GM21576 (cell line): ENCODE data around the gene GATA6.

Source experiments
- ATAC-seq: cut with Tn5 transposase; IDR thresholded peaks from one replicate; pipeline ENCODE4 v1.9.1; 2021; ENCODE audit warnings: mild to moderate bottlenecking, moderate library complexity; ENCODE audit not compliant: unreplicated experiment

The GATA6 gene

DNA sequence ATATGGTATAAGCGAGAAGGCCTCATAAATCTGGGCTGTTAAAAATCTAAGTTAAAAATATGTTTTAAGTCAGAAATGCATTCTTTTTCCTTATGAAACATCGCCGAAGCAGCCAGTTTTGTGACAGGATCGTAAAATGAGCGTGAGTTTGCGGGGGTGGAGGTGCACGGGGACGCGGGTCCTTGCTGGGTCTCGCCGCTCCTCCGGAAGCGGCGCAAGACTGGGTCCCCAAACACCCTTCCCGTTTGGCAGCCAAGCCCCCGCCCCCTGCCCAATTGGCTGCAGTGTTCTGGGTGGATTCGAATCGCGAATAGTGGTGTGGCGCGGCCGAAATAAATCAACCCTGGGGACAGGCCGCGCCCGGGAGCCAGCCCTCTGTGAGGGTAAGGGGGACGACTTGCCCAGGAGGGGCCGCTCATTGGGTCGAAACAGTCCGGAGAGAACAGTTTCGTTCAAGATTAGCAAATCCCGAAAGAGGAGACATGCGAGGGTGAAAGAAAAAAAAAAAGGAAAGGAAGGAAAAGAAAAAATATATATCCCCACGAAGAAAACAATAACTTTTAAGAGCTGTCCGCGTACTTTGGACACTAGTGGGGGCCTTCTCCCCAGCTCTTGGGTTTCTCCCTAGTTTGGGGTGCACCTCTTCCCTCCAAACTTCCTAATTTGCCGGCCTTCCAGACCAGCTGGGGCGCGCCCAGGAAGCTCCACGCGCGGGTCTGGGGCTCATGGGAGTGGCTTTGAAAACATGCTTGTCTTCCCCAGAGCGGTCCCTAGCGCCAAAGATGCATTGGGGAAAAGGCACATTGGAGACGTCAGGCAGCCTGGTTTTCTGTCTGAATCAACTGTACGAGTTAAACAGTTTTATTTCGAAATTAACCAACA is 3.1 kb upstream of the GATA6 start:
- ATAC-seq: no peak

DNA sequence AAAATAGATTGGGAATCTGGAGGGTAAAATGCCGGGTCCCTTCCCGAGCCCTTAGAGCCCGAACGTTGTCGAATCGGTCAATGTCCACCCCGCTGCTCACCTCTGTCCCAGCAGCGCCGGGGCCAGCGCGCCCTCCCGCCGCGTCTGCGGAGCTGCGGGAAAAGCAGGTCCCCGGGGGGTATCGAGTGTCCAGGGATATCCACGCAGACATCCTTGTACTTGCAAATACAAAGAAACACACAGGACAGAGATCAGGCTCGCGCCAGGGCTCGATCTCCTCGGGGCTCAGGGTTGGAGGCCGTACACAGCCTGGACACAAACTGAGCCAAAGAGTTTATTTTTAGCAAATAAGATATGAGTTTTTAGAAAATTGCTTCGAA is 2.3 kb upstream of the GATA6 start:
- no peak for ATAC-seq

DNA sequence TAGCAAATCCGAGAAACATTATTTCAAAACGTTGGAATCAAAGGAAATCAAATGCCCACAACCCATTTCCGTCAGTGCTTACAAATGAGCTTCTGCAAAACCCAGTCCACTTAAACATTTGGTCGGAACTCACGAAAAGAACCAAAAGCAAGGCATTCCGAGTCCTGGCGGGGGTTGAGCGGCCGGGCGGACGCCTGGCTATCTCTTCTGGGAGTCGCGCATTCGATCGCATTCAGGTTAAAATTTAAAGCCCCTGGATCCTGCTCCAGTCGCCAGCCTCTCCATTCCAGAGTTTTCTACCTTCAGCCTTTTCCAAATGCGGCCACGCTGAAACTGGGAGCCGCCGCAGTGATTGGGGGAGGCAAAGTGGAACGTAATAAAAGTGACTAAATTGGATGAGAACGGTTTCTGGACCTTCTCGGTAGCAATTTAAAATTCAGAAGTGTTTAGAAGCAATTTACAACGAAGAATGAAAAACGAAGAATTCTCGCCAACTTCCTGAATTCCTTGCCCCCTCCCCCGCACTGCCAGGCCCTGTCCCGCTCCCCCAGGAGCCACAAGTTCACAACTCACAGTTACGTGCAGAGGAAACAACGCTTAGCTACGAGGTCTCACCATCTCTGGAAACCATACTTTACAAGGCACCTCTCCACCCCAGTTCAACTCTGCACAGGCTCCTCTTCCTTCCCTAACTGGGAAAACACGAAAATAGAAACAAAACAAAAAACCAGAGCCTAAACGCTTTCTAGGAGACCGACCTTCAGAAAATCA is 1.7 kb upstream of the GATA6 start:
- no peak for ATAC-seq

DNA sequence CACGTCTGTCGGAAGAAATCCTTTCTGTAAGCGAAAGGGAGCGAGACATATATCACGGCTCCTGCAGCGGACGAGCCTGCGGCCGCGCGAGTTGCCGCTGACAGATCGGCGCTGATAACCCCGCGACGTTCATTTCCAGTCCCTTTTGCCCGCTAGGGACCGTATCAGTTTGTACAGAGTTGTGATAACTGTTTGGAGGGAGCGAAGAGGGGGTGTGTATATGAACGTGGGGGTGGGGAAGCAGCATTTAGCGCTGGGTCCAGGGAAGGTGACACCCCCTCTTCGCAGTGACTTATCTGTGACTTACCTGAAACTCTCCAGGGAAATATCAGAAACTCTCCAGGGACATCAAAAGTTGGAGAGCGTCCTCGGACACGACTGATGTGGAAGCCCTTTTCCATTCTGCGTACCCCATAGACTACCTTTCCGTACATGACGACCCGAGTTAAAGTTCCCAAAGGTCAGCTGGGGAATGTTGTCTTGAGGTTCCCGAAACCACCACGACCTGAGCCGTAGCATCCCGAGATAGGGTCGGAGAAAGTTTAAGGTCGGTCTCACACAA is 948 bp upstream of the GATA6 start:
- ATAC-seq: no peak

DNA sequence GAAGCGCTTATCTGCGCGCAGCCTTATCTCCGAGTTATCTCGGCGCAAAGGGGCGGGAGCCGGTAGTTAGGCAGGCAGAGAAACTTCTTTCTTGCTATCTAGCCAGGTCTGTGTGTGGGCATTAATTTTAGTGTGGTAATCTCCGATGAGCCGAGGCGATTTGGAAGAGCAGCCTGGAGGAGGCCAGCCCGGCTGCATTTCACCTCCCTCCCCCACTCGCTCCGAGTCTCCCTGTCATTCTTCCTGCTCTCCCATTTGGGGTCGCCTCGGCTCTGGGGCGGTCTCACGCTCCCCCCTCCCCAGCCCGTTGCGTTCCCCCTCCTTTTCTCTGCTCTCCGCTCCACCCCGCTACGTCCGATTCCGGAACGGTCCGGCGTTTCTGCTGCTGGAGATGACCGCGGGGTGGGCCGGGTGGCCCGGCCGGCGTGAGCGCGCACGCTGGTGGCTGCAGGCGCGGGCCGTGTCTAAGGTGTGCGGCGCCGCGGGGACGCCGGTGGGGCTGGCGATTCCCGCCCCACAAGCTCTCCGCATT is 566 bp downstream of the GATA6 start:
- no peak for ATAC-seq

DNA sequence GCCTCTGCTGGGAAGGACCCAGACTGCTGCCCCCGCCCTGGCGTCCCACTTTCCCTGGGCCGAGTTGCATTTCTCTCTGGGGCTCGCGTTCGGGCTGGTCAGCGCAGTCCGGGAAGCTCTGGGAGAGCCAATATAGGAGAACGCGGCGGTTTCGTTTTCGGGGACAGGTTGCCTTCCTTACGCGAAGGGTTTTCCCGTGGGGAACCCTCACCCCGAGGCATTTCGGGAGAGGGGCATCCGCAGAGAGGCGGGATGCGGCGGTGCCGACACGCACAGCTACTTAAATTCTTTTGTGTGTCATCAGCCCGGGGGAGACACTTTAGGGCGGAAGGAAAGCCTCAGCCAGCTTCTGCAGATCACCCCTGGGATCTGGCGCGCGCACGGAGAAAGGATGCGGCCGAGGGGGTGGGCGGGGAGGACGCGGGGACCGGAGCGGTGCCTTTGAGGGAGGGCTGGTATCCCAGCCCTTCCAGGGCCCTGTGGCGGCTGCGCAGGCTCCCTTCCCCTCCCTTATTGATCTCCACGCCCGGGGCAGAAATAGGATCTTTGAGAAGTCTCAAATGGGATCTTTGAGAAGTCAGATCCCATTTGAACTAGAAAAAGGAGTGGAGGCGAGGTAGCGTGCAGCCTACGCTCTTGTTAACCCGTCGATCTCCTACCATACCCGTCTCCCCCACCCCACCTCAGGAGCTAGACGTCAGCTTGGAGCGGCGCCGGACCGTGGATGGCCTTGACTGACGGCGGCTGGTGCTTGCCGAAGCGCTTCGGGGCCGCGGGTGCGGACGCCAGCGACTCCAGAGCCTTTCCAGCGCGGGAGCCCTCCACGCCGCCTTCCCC is 1.2 kb downstream of the GATA6 start:
- no peak for ATAC-seq

DNA sequence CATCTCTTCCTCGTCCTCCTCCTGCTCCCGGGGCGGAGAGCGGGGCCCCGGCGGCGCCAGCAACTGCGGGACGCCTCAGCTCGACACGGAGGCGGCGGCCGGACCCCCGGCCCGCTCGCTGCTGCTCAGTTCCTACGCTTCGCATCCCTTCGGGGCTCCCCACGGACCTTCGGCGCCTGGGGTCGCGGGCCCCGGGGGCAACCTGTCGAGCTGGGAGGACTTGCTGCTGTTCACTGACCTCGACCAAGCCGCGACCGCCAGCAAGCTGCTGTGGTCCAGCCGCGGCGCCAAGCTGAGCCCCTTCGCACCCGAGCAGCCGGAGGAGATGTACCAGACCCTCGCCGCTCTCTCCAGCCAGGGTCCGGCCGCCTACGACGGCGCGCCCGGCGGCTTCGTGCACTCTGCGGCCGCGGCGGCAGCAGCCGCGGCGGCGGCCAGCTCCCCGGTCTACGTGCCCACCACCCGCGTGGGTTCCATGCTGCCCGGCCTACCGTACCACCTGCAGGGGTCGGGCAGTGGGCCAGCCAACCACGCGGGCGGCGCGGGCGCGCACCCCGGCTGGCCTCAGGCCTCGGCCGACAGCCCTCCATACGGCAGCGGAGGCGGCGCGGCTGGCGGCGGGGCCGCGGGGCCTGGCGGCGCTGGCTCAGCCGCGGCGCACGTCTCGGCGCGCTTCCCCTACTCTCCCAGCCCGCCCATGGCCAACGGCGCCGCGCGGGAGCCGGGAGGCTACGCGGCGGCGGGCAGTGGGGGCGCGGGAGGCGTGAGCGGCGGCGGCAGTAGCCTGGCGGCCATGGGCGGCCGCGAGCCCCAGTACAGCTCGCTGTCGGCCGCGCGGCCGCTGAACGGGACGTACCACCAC is 2.1 kb downstream of the GATA6 start:
- ATAC-seq: no peak

DNA sequence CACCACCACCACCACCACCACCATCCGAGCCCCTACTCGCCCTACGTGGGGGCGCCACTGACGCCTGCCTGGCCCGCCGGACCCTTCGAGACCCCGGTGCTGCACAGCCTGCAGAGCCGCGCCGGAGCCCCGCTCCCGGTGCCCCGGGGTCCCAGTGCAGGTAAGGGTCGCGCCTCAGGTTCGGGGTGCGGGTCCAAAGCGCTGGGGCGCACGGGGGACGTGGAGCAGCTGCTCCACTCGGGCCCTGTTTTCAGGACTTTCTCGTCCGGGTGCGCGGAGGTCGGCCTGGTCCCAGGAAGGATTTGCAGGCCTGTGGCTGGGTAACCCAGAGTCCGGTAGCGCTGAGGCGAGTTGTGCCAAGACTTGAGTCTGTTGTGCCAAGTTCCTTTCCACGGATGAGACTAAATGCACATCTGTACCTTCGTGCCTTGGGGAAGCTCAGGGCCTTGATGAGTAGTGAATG is 2.8 kb downstream of the GATA6 start:
- no peak for ATAC-seq

DNA sequence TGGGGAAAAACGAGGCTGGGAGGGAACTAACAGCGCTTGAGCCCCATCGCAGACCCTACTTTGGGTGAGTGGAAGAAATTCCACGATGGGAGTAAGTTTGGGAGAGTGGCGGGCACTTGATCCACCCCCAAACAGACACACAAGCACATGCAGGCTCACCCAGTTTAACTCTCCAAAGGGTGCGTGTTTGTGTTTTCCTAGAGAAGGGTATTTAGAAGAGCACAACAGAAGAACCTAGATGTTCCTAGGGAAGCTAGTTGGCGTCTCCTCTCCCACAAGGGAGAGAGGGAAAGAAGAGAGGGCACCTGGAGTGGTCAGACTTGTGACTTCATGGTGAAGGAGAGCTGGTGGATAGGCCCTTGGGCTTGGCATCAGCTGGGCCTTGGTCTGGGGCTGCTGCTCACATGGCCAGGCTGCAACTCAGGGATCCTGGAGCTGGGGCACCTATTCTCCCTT is 3.2 kb downstream of the GATA6 start:
- no peak for ATAC-seq

DNA sequence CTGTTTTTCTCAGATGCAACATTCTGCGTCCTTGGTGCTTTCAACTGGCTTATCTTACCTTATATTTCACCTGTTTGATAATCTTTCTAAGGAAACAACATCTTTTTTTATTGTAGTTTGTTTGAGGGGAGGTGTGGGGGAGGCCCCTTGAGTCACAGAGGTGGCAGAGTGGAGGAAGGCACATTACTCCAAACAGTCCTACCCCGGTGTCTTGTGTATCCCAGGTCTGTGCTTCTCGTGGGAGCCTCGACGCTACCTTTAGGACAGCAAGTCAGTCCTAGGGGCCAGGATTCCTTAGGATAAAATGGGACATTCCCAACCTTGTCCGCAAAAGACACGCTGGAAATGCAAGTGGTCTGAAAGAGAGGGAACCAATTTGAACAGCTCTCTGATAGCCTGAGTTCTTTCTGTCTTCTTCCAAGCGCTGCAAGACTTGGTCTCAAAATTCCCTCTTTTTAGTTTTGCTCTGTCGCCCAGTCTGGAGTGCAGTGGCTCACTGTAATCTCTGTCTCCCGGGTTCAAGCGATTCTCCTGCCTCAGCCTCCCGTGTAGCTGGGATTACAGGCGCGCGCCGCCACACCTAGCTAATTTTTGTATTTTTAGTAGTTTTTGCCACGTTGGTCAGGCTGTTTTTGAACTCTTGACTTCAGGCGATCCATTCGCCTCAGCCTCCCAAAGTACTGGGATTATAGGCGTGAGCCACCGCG is 4.0 kb downstream of the GATA6 start:
- ATAC-seq: no peak

DNA sequence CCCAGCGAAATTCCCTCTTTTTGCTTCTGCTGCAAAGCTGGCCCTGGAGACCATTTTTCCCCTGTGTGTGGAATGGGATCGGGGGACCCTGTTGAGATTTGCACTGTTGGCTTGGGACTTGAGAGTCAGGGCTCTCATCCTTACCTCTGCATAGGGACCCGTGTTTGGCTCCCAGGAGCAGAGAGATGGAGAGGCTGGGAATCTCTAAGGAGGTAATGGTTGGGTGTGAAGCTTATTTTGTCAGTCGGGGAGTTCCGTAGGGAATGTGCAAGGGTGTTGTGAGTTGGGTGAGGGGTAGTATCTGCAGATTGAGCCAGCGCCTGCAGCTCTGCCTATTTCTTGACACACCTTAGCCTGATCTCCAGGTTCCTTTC is 4.5 kb downstream of the GATA6 start:
- no peak for ATAC-seq

DNA sequence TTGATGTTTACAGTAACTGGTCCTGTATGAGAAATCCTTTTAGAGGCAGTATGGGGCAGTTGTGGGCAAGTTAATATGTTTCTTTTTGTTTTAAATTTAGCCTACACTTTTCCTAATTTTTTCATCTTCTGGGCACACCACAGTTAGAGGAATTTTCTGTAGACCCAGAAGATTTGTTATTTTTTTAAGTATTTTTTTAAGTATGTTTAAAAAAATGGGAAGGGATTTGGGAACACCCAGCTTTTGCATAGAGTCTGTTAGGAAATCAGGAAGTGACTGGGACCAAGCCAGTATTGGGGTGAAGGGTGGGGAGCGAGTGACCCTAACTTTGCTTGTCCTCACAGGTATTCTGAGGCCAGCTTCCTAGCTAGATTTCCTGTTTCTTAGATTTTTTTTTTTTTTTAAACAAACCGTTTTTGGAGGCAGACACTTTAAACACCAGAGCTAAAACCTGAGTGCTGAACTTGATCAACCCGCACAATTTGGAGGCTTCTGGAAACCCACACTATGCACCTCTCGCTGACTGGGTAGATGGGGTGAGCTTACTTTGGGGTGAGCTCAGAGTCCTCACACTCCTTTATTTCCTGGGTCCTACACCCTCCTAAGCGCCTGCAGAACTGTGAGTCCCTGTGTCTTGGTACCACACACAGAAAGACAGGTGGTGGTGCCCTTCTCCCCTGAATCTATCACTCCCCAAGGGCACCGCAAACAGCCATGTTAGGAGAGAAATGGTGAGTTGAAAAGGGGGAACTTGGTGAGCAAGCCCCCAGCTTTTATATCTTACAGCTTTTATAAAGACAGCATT is 5.2 kb downstream of the GATA6 start:
- no peak for ATAC-seq

DNA sequence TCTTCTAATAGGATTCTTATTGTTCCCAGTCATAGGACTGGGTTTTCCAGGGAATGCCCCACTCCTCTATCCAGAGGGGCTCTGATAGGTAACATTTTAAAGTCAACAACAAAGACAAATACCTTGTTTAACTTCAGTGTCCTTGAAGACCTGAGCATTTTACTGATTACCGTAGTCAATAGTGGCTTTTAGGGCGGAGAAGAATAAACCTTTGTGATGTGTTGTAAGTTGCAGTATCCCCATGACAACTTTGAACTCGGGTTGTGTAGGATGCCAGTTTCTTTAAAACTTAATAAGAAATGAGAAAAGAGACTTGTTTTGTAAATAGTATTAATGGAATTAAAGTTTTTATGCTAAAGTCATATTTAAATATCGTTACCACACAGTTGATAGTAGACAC is 6.0 kb downstream of the GATA6 start:
- ATAC-seq: no peak

DNA sequence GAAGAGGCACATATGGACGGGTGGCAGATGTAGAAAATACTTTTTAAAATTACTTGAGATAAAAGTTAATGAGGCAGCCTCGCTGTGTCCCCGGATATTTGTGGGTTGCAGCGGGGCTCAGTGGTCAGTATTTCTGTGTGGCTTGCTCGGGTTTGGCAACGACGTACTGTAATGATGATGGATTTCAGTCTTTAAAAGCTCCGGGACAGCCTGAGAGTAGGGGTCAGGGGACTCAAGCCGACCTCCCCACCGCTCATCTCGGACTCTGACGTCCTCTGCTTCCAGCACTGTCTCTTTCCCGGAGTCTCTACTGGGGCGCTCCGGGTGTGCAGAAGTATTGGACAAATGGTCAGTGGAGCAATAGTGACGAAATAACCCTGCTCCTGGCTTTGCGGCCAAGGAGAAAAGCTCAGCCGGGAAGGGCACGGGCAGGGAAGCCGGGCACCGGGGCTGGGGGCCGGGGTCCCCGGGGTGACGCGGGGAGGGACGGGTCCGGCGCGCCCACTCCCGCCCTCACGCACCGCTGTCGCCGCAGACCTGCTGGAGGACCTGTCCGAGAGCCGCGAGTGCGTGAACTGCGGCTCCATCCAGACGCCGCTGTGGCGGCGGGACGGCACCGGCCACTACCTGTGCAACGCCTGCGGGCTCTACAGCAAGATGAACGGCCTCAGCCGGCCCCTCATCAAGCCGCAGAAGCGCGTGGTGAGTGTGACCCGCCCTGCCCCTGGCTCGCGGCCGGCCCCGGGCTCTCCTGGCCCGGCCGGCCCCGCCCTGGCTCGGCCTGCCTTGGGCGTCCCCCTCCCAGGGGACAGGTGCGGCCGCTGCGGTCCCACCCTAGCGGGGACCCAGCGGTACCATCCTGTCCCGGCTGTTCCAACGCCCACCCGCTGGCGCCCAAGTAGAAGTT is 7.3 kb downstream of the GATA6 start:
- ATAC-seq: no peak

DNA sequence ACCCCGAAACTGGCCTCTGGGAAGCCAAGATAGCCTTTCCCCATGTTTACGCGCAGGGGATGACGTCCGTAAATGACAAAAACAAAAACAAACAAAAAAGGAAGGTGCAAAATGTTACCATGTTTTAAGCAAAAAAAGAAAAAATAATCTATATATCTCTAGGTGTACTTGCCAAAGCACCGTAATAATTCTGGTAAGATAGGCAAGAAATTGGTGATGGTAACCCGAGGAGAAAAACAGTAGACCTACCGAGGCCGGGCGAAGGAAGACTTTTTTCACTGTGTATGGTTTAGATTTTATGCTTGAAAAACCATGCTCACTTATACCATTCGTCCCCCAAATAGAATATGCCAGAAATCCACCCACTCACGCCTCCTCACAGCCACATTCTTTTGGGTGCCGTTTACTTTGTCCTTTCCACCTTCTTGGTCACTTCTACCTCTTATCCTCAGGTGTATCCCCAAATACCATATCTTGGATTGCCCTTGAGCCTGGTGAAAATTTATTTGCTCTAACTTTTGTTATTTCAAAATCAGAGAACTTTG is 8.0 kb downstream of the GATA6 start:
- ATAC-seq: no peak

DNA sequence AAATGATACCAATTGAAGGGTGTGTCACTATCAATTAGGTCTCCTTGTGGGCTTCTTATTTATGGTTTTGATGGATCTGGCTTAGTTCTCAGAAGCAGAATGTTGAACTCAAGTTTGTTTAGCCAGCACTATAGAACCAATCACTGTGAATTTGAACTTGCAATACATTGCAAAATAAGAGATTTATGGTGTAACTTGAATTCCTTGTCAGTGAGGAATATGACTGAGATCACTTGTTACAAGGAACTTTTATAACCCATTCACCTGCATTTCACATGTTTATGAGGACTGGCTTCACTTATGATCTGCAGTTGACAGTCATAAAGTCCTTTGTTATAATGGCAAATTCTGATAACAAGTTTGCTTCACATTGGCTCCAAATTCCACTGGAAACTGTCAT is 9.8 kb downstream of the GATA6 start:
- ATAC-seq: no peak

DNA sequence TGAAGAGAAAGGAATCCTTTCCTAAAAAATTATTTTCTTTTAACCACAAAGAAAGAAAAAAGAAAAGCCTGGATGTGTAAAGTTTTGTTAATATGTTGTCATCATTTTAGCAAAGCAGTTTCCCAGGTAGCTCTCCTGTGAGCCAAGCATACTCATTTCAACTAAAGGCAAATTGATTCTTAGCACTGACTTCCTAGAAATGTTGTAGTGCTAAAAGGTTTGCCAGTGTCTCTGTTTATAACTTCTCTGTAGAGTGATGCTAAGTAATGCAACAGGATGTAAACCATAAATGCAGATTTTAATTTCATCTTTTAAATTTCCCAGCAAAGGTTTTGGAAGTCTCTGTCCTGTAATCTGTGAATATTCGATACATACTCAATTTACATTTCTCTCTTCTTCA is 10.2 kb downstream of the GATA6 start:
- no peak for ATAC-seq
